ENCODE data around the gene HADH.

- no peak for TF ChIP-seq CTCF (IDR thresholded peaks at IDR 0.05)
- TF ChIP-seq POLR2A (IDR thresholded peaks at IDR 0.05), result no peak
These were observed 55.4 kb downstream of the HADH start for GRCh38 chr4:108044951-108045686.

Measured in right lobe of liver (tissue), 4 donors.